Measurements from ENCODE around the gene APOE.
"Not testable (repeated sequence)": the region's sequence is repeated elsewhere in the genome, so short reads cannot be mapped to it uniquely, and the experiment has no call there.

APOE gene

DNA sequence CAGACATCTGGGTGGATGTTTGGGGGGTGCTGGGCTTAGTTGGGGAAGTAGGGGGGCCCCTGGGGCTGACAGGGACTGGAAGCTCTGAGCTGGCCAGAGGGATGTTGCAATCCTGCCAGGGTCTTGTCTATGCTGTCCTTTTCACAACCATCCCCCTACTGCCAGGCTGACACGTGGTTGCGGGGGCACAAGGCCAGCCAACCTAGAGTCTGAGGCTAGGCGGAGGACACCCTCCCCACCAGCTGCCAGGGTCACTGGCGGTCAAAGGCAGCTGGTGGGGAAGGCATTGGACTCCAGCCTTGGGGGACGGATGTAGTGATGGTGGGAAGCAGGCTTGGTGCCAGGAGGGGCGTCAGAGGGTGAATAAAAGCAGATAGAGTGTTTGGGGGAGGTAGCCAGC is 7.3 kb downstream of the APOE start:
- no peak for DNase-seq

DNA sequence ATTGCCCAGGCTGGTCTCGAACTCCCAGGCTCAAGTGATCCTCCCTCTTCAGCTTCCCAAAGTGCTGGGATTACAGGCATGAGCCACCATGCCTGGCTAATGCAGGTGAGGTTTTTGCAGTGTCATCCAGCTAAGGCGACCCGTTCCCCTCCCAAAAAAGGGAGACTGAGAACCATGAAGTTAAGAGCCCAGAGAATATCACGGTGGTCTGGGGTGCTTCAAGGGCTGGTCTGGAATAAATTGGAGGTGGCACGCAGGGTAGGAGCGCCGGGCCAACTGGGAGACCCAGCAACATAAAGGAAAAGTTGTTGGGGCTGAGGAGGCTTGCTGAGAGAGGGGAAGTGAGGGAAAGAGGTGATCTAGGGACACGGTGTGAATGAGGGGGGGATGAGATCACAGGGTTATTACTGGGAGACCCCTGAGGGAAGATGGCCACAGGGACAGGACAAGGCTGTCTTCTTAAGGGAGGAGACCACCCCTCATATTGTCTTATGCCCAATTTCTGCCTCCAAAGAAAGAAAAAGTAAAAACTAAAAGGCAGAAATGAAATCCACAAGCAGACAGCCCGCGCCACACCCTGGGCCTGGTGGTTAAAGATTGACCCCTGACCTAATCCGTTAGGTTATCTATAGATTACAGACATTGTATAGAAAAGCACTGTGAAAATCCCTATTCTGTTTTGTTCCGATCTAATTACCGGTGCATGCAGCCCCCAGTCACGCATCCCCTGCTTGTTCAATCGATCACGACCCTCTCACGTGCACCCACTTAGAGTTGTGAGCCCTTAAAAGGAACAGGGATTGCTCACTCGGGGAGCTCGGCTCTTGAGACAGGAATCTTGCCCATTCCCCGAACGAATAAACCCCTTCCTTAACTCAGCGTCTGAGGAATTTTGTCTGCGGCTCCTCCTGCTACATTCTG is 8.2 kb downstream of the APOE start:
- not testable (repeated sequence) for DNase-seq

DNA sequence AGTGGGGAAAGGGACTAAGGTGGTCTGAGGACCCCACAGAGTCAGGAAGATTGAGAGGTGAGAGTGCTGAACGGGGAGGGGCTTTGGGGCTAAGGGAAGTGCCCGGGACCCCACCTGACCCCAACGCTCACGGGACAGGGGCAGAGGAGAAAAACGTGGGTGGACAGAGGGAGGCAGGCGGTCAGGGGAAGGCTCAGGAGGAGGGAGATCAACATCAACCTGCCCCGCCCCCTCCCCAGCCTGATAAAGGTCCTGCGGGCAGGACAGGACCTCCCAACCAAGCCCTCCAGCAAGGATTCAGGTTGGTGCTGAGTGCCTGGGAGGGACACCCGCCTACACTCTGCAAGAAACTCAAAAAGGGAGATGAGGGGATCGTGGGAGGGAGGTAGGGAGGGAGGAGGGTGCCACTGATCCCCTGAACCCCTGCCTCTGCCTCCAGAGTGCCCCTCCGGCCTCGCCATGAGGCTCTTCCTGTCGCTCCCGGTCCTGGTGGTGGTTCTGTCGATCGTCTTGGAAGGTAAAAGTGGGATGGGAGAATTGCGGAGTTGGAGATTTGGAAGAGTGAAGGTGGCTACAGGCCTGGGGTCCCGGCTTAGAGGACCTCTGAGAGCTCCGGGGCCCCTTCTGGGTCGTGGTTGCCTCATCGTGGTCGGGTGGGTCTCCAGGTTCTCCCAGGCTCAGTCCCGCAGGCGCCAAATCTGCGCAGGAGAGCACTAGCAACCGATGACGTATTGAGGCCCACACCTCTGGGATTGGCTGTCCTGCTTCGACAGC is 9.0 kb downstream of the APOE start, which contains the start of gene APOC1:
Gene APOC1, plus strand, starts transcription at position 176 of the 774 bp plus-strand sequence. Its CDS starts 284 bp downstream, at position 460.
- DNase-seq: peak; percentile 77

DNA sequence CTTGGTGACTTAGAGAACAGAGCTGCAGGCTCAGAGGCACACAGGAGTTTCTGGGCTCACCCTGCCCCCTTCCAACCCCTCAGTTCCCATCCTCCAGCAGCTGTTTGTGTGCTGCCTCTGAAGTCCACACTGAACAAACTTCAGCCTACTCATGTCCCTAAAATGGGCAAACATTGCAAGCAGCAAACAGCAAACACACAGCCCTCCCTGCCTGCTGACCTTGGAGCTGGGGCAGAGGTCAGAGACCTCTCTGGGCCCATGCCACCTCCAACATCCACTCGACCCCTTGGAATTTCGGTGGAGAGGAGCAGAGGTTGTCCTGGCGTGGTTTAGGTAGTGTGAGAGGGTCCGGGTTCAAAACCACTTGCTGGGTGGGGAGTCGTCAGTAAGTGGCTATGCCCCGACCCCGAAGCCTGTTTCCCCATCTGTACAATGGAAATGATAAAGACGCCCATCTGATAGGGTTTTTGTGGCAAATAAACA is 18.7 kb downstream of the APOE start:
- no peak for DNase-seq

DNA sequence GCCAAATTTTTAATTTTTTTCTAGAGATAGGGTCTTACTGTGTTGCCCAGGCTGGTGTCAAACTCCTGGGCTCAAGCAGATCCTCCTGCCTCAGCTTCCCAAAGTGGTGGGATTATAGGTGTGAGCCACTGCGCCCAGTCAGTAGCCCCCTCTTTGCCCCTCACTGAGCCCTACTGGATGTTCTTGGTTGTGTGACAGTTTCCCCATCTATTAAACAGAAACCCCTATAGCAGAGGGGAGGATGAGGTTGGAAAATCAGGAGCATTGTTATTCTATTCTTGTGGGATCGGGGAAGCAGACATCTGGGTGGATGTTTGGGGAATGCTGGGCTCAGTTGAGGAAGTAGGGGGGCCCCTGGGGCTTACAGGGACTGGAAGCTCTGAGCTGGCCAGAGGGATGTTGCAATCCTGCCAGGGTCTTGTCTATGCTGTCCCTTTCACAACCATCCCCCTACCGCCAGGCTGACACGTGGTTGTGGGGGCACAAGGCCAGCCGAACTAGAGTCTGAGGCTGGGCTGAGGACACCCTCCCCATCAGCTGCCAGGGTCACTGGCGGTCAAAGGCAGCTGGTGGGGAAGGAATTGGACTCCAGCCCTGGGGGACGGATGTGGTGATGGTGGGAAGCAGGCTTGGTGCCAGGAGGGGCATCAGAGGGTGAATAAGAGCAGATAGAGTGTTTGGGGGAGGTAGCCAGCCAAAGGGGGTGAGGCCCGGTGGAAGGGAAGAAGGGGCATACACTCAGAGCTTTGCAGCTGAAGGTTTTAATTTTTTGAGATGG is 19.7 kb downstream of the APOE start:
- DNase-seq: no peak

DNA sequence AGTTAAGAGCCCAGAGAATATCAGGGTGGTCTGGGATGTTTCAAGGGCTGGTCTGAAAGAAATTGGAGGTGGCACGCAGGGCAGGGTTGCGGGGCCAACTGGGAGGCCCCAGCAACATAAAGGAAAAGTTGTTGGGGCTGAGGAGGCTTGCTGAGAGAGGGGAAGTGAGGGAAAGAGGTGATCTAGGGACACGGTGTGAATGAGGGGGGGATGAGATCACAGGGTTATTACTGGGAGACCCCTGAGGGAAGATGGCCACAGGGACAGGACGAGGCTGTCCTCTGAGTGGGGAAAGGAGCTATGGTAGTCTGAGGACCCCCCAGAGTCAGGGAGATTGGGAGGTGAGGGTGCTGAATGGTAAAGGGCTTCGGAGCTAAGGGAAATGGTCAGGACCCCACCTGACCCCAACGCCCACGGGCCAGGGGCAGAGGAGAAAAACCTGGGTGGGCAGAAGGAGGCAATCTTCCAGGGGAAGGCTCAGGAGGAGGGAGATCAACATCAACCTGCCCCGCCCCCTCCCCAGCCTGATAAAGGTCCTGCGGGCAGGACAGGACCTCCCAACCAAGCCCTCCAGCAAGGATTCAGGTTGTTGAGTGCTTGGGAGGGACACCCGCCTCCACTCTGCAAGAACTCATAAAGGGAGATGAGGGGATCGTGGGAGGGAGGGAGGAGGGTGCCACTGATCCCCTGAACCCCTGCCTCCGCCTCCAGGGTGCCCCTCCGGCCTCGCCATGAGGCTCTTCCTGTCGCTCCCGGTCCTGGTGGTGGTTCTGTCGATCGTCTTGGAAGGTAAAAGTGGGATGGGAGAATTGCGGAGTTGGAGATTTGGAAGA is 20.9 kb downstream of the APOE start:
- not testable (repeated sequence) for DNase-seq

DNA sequence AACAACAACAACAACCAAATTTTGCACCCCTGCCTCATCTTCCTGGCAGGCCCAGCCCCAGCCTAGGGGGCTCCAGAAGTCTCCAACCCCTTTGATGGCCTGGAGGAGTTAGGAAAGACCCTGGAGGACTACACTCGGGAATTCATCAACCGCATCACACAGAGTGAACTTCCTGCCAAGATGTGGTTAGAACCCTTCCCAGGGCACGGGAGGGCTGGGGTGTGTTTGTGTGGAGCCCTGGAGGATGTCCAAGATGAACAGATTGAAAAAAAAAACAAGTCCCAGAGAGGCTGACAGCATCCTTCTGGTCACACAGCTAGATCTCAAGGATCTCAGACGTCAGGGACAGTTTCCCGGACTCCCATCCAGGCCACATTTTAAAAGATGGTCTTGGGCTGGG is 22.1 kb downstream of the APOE start:
- DNase-seq: no peak

DNA sequence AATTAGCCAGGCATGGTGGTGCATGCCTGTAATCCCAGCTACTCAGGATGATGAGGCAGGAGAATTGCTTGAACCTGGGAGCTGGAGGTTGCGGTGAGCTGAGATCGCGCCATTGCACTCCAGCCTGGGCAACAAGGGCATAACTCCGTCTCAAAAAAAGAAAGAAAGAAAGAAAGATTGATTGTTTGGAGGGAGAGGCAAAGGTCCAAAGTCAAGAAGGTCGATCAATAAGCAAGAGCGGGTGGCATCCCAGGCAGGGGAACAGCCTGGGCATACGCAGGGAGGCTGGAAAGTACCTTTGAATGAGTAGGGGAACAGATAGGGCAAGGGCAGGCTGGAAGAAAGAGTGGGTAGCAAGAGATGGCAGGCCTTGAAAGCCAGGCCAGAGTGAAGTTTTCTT is 24.5 kb downstream of the APOE start:
- DNase-seq: no peak

DNA sequence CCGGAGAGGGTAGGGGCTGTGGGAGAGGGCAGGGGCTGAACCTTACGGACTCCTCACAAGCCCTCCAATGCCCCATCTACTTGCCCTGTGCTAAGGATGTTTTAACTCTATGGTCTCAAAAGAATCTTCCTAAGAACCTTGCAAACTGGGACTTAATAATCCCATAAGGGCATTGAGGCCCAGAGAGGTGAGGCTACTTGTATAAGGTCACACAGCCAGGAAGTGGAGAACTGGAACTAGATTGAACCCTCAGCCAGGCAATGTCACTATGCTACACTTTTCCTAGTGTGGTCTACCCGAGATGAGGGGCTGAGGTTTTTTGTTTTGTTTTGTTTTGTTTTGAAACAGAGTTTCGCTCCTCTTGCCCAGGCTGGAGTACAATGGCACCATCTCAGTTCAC is 25.9 kb downstream of the APOE start:
- DNase-seq: no peak

DNA sequence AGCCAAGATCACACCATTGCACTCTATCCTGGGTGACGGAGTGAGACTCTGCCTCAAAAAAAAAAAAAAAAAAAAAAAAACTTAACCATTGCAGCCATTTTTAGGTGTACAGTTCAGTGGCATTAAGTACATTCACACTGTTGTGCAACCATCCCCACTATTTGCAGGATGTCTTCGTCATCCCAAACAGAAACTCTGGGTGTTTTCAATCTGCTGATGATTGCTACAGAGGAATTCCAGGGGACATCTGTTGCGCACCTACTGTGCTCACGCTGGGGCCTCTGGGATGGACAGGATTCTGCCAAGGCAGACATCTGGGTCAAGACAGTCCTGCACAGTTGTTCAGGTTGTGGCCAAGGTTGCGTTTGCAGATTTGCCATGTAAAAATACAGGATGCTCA is 34.1 kb downstream of the APOE start:
- no peak for DNase-seq

DNA sequence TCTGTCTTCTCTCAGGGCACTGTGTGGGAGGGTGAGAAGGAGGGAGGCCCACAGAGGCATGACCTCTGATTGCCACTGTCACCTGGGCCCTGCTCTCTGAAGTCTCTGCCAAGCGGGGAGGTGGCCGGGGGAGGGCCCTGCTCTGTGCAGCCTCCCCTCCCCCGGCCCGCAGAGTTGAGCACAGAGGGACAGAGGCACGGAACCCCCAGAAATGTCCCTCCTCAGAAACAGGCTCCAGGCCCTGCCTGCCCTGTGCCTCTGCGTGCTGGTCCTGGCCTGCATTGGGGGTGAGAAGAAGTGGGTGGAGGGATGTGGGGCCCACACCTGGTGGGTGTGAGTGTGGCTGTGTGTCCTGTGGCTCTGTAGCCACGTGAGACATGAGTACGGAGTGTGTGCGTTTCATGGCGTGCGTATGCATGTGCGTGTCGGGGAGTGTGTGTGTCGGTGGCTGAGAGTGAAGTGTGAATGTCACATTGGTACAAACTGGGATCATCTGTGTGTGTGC is 36.5 kb downstream of the APOE start, which contains the start of gene APOC4:
Gene APOC4, plus strand, starts transcription at position 171 of the 505 bp plus-strand sequence. Its CDS starts 41 bp downstream, at position 212.
- DNase-seq: no peak

DNA sequence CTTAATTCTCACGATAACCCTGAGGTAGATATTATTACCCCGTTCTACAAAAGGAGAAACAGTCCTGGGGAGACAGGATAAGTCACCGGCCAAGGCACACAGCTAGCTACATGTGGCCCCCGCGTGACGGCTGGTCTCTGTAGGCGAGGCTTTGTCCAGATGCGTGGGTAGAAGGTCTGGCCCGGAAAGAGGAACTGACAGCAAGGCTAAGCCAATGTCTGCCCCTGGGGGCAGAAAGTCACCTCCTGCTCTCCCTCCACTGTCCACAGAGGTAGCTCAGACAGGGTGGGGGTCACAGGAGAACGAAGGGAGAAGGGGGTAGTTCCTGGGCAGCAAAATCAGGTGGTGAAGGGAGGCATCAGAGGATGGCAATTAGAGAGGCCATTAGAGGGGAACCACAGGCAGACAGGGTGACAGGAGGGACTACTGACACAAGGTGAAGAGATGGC is 38.2 kb downstream of the APOE start:
- DNase-seq: peak; percentile 55

DNA sequence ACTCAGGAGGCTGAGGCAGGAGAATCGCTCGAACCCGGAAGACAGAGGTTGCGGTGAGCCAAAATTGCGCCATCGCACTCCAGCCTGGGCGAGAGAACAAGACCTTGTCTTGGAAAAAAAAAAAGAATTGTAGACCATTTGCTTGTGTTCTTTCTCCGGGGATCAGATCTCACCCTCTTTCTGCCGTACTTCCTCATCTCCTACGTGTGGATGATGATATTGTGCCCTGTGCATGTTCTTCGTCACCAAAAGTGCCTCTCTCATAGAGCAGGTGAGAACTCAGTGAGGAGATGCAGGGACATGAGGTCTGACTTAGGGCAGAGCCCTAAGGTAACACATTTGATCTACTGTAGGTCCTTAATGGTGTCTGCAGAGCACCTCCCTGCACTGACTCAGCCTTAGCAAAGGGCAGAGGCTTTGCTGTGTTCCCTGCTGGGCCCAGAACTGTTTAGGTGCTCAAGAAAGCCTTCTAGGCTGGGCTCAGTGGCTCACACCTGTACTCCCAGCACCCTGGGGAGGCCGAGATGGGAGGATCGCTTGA is 41.5 kb downstream of the APOE start:
- no peak for DNase-seq

DNA sequence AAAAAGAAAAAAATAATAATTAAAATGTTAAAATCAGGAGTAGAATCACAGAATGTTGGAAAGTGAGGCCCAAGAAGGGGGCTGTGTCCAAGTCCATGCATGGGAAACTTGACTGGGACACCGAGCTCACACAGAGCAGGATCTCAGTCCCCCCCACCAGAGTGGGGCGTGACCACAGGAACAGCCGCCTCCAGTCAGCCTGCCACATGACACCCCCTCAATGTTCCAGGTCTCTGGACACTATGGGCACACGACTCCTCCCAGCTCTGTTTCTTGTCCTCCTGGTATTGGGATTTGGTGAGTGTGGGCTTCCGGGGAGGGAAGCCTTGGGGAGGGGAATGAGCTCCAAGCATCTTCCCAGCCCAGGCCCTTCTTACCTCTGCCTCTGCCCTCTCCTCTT is 42.6 kb downstream of the APOE start:
- DNase-seq: no peak

DNA sequence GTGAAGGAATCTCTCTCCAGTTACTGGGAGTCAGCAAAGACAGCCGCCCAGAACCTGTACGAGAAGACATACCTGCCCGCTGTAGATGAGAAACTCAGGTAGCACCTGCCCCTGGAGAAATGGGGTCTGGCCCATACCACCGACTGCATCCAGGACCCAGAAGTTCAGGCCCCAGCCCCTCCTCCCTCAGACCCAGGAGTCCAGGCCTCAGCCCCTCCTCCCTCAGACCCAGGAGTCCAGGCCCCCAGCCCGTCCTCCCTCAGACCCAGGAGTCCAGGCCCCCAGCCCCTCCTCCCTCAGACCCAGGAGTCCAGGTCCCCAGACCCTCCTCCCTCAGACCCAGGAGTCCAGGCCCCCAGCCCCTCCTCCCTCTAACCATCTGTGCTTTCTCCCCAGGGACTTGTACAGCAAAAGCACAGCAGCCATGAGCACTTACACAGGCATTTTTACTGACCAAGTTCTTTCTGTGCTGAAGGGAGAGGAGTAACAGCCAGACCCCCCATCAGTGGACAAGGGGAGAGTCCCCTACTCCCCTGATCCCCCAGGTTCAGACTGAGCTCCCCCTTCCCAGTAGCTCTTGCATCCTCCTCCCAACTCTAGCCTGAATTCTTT is 43.3 kb downstream of the APOE start:
- DNase-seq: no peak

DNA sequence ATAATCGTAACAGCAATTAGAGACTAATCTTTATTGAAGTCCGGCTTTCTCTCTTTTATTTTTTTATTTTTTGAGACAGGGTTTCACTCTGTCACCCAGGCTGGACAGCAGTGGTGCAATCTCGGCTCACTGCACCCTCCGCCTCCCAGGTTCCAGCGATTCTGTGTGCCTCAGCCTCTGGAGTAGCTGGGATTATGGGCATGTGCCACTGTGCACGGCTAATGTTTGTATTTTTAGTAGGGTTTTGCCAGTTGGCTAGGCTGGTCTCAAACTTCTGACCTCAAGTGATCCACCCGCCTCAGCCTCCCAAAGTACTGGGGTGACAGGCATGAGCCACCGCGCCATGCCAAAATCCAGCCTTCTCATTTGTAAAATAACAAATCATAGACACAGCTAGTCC is 44.0 kb downstream of the APOE start:
- no peak for DNase-seq

DNA sequence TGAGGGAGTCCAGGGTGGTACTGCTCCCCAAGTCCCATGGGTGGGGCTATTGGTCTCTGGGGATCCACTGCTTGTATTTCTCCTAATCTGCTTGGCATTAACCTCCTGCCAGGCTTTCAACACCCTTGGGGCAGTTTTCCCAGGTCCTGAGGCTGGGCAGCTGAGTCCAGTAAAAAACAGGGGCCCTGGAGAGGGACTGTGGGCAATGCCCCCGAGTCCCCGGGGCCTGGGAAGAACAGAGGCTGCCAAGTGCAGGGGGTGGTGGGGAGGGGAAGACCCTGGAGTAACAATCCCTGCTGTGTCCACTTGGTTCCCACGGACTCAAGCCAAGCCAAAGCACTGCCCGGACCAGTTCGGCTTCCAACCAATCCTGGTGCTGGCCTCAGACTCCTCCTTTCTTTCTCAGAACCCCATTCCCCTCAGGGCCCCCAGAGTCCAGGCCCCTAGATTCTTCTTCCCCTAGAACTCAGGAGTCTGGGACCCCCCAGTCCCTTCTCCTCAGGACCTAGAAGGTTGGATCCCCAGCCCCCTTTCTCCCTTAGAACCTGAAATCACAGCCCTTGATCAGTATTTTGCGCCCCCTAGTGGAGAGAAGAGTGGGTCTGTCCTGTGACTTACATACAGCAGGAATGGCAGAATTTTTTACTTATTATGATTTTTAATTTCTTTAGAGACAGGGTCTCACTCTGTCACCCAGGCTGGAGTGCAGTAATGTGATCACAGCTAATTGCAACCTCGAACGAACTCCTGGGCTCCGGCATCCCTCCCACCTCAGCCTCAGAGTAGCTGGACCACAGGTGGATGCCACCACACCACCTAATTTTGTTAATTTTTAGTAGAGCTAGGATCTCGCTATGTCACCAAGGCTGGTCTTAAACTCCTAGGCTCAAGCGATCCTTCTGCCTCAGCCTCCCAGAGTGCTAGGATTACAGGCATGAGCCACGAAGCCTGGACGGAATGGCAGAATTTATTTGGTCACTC is 45.9 kb downstream of the APOE start:
- peak; percentile 63 for DNase-seq

DNA sequence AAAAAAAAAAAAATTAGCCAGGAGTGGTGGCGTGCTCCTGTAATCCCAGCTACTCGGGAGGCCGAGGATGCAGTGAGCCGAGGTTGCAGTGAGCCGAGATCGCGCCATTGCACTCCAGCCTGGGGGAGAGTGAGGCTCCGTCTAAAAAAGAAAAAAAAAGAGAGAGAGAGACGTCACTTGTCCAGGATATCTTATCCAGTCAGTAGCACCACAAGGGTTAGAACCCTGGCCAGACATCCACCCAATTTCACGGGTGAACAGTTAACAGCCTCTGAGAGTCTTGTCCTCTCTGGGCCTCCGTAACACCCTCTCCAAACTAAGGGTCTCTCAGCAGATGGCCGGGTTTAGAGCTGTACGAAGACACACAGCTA is 48.7 kb downstream of the APOE start:
- no peak for DNase-seq

DNA sequence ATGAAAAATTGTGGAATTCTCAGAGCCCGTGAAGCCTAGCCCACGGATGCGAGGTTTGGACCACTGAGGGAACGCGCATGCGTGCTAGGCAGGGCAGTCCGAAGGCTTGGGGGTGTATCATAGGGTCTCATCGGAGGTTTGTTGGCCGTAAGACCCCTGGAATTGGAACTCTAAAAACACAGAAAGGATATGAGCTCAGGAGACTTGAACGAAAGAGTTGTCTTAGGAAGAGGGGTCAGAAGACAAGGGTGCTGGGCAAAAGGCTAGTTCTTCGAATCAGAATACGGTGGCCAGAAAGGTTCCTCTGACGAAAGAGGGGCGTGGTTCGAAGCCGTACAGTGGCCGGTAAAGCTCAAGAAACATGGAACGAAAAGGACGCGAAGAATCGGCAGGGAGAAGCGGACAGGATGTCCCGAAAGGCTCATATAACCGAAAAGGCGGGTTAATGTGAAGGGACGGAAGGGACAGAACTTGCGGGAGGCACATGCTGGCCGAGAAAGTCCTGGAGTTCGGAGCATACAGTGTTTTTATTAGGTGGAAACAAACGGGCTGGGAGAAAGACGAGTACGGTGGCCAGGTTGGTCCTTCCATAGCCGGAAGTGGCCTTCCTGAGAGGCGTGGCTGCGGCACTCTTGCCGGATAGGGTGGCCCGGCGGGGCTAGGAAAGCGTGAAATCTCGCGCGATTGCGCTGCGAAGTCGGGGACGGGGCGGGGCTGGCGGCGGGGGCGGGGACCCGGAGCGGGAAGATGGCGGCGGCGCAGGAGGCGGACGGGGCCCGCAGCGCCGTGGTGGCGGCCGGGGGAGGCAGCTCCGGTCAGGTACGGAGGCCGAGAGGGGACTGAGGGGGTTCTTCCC is 49.3 kb downstream of the APOE start, which contains the start of gene CLPTM1:
Gene CLPTM1, plus strand, starts transcription at position 732 of the 856 bp plus-strand sequence. Its CDS starts 16 bp downstream, at position 748.
- DNase-seq: peak; percentile 96

Data from CD4-positive, alpha-beta T cell treated with Interleukin-15 for 1 hour (primary cell).